HUDEP-2 (cell line): ENCODE results near the gene KIAA0040.

Experiments used
- DNase-seq, 76 experiments: peaks; one replicate each; lab custom pipeline; 2025; ENCODE audit not compliant: unreplicated experiment in 76 of 76; lab: John Stamatoyannopoulos, UW

KIAA0040 gene

GRCh38 chr1:175192630-175193526 is at the start of gene KIAA0040:
KIAA0040 (minus strand) TSS chr1:175192776; CDS start chr1:175161013, 31,763 bp downstream.
- DNase-seq = no peak

GRCh38 chr1:175237389-175237788 is 44.8 kb upstream of the KIAA0040 start:
- no peak for DNase-seq

- no peak for DNase-seq
These were observed 42.1 kb upstream of the KIAA0040 start for GRCh38 chr1:175234639-175235038.

- no peak for DNase-seq
These were observed 39.8 kb upstream of the KIAA0040 start for GRCh38 chr1:175232335-175232734.

DNA sequence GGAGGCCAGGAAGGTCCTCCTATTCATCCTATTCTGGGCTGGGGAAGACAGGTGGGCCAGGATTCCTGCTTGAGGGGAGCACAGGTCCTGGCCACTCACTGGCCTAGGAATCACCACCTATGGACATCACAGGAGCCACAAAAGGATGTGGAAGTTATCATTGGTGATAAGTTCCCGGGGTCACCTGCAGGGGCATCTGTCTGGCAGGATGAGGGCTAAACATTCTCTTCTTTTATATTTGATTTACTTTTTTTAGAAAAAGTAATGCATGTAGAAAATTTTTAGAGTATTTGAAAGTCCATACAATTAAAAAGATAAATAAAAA is 33.2 kb upstream of the KIAA0040 start:
- no peak for DNase-seq

- DNase-seq = no peak
These were observed 29.8 kb upstream of the KIAA0040 start for GRCh38 chr1:175222296-175222938.

GRCh38 chr1:175221557-175222175 is 29.1 kb upstream of the KIAA0040 start:
- no peak for DNase-seq

DNA sequence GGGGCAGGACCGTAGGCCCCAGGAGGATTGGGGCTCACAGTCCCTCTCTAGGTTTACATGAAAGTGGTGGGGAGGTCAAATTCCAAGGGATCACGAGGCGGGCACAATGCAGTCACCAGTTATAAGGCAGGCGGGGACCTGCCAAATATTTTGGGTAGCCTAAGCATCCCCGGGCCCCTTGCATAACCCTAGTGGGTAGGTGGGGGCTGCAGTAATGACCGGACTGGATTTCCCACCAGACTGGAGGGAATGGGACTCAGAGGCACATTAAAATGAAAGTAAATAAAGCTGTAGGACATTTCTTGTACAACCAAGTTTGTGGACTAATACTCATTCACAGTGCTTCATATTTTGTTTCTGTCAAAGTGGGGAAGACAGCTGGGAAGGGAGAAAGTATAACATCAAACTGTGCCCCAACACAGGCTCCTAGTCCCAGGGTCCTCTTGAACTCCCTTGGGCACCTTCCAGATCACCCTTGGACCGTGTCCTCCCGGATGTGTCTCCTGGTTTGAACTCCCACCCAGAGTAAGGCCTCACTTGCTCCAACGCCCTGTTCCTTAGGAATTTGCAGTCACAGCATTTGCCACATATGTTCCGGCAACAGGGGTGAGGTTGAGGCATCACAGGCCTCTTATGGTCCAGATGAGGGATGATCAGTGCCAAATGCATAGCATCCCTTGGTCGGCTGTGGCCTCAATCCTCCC is 28.4 kb upstream of the KIAA0040 start:
- no peak for DNase-seq

- no peak for DNase-seq
These were observed 27.2 kb upstream of the KIAA0040 start for GRCh38 chr1:175219774-175220173.

DNA sequence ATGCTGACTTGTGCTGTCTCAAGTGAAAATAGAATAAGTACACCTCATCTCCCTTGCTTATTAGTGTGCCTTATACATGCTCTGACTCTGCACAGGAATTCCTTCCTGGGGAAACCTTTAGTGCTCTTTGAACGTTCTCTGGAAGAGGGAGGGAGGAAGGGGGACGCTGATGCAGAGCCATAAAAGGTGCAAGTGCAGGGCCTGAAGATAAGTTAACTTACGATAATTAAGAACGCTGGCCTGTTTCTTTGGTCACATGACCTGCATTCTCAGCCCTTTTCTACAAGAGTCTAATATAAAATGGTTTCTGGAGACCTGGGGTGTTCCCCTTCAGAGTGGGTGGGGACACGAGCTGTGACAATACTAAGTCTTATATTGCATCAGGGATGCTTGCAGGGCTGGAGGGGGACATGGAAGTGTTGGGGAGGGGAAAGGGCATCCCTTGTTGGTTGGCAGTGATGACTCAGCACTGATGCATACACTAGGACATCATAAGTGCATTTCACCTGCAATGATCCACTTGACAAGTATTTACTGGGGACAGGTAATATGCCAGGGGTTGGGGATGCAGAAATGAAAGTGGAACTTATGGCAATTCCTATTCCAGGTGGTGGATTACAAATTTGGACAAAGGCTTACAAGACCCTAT is 26.3 kb upstream of the KIAA0040 start:
- DNase-seq = no peak

- no peak for DNase-seq
These were observed 25.4 kb upstream of the KIAA0040 start for GRCh38 chr1:175217721-175218531.

- no peak for DNase-seq
These were observed 23.9 kb upstream of the KIAA0040 start for GRCh38 chr1:175216444-175216843.

- DNase-seq = no peak
These were observed 19.1 kb upstream of the KIAA0040 start for GRCh38 chr1:175211656-175212055.

- DNase-seq = no peak
These were observed 18.2 kb upstream of the KIAA0040 start for GRCh38 chr1:175210744-175211143.

- DNase-seq = no peak
These were observed 16.9 kb upstream of the KIAA0040 start for GRCh38 chr1:175209493-175209921.

GRCh38 chr1:175208773-175209492 is 16.4 kb upstream of the KIAA0040 start:
- DNase-seq = no peak

DNA sequence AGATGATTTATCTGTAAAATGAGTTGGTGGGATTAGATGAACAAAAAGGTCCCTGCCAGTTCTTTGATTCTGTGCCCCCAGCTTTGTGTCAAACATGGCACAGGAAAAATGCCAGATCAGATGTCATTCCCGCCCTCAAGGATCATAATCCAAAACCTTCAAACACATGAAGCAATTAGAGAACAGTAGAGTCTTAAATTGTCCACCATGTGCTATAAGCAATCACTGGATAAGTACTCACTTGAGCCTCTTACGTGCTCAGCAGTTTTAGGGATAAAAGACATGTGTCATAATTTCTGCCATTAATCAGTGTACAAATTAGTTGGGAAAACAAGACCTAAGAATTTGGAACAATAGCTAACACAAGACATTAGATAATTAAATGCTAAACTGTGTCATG is 15.4 kb upstream of the KIAA0040 start:
- DNase-seq = no peak

GRCh38 chr1:175206687-175207086 is 14.1 kb upstream of the KIAA0040 start:
- DNase-seq = no peak

GRCh38 chr1:175204330-175204729 is 11.8 kb upstream of the KIAA0040 start:
- DNase-seq = no peak
